Measurements from ENCODE around the gene CD209.

The CD209 gene

GRCh38 chr19:7746903-7747884 is at the start of gene CD209:
Gene CD209 (minus strand): TSS chr19:7747534. CDS start chr19:7747511, 23 bp downstream.
- no peak for TF ChIP-seq FOXM1 (IDR thresholded peaks at IDR 0.05; ENCODE audit: borderline replicate concordance, low read depth)
- TF ChIP-seq NFIC (IDR thresholded peaks at IDR 0.05): no peak
- TF ChIP-seq TCF12 (IDR thresholded peaks at IDR 0.05; ENCODE audit: low read depth): no peak
- TF ChIP-seq, protein P1, sequence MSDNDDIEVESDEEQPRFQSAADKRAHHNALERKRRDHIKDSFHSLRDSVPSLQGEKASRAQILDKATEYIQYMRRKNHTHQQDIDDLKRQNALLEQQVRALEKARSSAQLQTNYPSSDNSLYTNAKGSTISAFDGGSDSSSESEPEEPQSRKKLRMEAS (IDR thresholded peaks at IDR 0.05): no peak
- TF ChIP-seq USF1 (IDR thresholded peaks at IDR 0.05): no peak
- TF ChIP-seq EP300 (IDR thresholded peaks at IDR 0.05; ENCODE audit: borderline replicate concordance): no peak
- TF ChIP-seq ZBTB7A (IDR thresholded peaks at IDR 0.05; ENCODE audit: low read depth): no peak
- TF ChIP-seq RAD21 (IDR thresholded peaks at IDR 0.05; ENCODE audit: low read depth): no peak
- no peak for TF ChIP-seq CREB1 (IDR thresholded peaks at IDR 0.05; ENCODE audit: low read depth)
- no peak for TF ChIP-seq EGR1 (IDR thresholded peaks at IDR 0.05)

DNA sequence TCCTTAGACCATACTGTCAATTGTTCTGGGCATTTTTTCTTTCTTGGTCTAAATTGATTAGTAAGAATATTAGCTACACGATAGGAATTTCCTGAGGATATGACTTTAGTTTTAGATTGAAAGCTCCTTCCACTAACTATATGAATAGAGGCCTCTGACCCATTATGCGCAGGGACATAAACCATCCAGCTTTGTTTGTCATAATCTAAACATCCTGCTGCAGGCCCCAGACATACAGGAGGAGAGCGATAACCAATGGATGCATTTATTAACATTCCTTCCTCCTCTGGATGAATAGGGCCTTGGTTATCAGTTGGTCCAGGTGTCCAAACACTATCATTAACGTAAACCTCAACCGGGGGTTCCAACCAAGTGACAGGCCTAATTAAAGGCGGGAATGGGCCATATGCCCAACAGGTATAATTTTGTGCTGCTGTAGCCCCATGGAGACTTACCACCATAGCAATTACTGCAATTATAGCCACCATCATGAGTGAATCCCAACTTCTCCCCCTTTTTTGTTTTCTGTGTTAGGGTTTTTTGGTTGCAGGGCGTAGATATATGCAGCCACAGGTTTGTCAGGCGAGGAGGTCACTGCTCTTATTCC is 48.3 kb upstream of the CD209 start:
- TF ChIP-seq REST (IDR thresholded peaks at IDR 0.05; ENCODE audit: low read depth): no peak
- TF ChIP-seq YY1 (IDR thresholded peaks at IDR 0.05; ENCODE audit: low read depth): no peak
- no peak for TF ChIP-seq FOXM1 (IDR thresholded peaks at IDR 0.05; ENCODE audit: borderline replicate concordance, low read depth)
- TF ChIP-seq EGR1 (IDR thresholded peaks at IDR 0.05): no peak
- no peak for TF ChIP-seq NFIC (IDR thresholded peaks at IDR 0.05)

DNA sequence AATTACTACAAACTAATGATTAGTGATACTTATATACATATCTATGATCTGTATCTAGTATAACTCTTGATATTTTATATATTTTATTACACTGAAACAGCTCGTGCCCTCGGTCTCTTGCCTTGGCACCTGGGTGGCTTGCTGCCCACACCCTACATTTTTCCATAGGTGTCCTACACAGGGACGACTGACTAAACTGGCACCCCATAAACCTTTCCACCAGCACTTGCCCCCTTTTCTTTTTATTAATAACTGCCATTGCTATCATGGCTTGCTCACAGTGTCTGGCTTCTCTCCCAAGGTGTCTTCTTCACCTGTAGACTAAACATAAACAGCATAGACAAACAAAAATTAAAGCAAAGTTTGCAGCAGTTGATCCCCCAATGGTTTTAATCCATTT is 46.2 kb upstream of the CD209 start:
- TF ChIP-seq, protein P1 (IDR thresholded peaks at IDR 0.05): no peak
- TF ChIP-seq ZBTB7A (IDR thresholded peaks at IDR 0.05; ENCODE audit: low read depth): no peak
- no peak for TF ChIP-seq USF1 (IDR thresholded peaks at IDR 0.05)

DNA sequence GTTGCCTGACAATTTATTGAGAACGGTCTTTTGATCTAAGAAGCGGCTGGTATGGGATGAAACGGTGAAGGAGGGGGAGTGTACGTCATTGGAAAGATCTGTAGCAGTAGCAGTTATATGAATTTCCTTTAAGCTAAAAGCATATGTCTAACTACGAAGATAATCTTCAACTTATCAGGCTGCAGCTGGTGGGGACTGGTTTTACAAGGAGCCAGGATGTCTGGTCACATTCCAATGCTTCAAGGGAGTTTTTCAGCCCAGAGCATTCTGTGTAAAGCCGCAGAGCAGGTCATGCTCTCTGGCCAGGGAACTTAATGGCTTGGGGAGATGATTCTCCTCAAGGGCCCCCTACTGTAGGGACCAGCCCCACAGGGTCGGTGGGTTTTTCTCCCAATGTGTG is 44.9 kb upstream of the CD209 start:
- TF ChIP-seq YY1 (IDR thresholded peaks at IDR 0.05; ENCODE audit: low read depth) (no peak), CREB1 (IDR thresholded peaks at IDR 0.05; ENCODE audit: low read depth) (no peak), FOXM1 (IDR thresholded peaks at IDR 0.05; ENCODE audit: borderline replicate concordance, low read depth) (no peak), TCF12 (IDR thresholded peaks at IDR 0.05; ENCODE audit: low read depth) (no peak), TEAD4 (IDR thresholded peaks at IDR 0.05) (no peak), USF1 (IDR thresholded peaks at IDR 0.05) (no peak), EP300 (IDR thresholded peaks at IDR 0.05; ENCODE audit: borderline replicate concordance) (no peak), REST (IDR thresholded peaks at IDR 0.05; ENCODE audit: low read depth) (no peak)
- TF ChIP-seq, protein P1 (IDR thresholded peaks at IDR 0.05): no peak

GRCh38 chr19:7790416-7790815 is 43.1 kb upstream of the CD209 start:
- TF ChIP-seq FOXM1 (IDR thresholded peaks at IDR 0.05; ENCODE audit: borderline replicate concordance, low read depth) (no peak), EGR1 (IDR thresholded peaks at IDR 0.05) (no peak), TCF12 (IDR thresholded peaks at IDR 0.05; ENCODE audit: low read depth) (no peak), TEAD4 (IDR thresholded peaks at IDR 0.05) (no peak), TAF1 (IDR thresholded peaks at IDR 0.05; ENCODE audit: low read depth) (no peak), RAD21 (IDR thresholded peaks at IDR 0.05; ENCODE audit: low read depth) (no peak), REST (IDR thresholded peaks at IDR 0.05; ENCODE audit: low read depth) (no peak), YY1 (IDR thresholded peaks at IDR 0.05; ENCODE audit: low read depth) (no peak), USF1 (IDR thresholded peaks at IDR 0.05) (no peak), ZBTB7A (IDR thresholded peaks at IDR 0.05; ENCODE audit: low read depth) (no peak), EP300 (IDR thresholded peaks at IDR 0.05; ENCODE audit: borderline replicate concordance) (no peak), CREB1 (IDR thresholded peaks at IDR 0.05; ENCODE audit: low read depth) (no peak), CEBPB (IDR thresholded peaks at IDR 0.05) (no peak), NFIC (IDR thresholded peaks at IDR 0.05) (no peak)
- TF ChIP-seq, protein P1 (IDR thresholded peaks at IDR 0.05): no peak

Measured in Ishikawa (cell line).